Subcutaneous adipose tissue (tissue), 4 donors: ENCODE results near the gene AGBL1. TPM values are rescaled to one million over a fixed set of nuclear protein-coding genes. Genes with fewer than 3 reads are reported as not detected.

ENCODE experiments used
- small RNA-seq: library from RNA; depleted of rRNA; stranded (forward); fragments of <200 nt; gene quantifications from one replicate; pipeline ENCODE3, GENCODE V24; 2016
- total RNA-seq, 4 donors: library from RNA; depleted of rRNA; stranded (reverse); fragments of >200 nt; gene quantifications; one replicate each; pipeline ENCODE4 v1.1.0, GENCODE V29; 2016
- TF ChIP-seq, protein P1 (sequence below): fragments of 450-650 bp; IDR thresholded peaks from one replicate; pipeline ENCODE4 v1.5.1; 2016; ENCODE audit warnings: low read depth, mild to moderate bottlenecking, control low read depth, antibody characterized with exemption, moderate library complexity

Gene AGBL1
- total RNA-seq, 4 donors from 2014 or later: not detected

DNA sequence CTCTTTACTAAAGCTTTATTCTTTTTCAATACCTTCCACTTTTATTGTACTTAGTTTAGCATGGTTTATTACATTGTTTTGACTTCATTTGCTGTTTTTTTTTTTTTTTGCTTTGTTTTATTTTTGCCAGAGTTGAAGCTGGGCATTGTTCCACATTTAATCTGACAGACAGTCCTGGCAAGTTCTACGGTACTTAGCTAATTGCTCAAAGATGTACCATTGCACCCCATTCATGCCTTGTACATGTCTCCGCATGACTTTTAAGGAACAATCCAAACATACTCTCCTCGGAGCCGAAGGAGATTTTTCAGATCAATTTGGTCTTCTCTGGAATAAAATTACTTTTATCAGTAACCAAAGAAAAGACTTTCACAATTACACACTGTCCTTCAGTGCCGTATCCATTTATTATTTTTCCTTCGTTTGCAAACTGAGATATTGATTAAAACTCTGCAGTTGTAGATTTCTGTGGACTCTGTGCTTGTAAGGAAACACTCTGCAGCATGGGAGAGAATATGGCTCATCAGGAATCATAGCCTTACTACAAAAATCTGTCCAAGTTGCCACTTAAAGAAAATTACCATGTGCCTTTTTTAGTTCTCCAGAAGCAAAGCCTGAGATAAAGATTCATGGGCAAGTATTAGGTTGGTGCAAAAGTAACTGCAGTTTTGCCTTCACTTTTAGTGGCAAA is 952.0 kb downstream of the AGBL1 start:
- TF ChIP-seq, protein P1, sequence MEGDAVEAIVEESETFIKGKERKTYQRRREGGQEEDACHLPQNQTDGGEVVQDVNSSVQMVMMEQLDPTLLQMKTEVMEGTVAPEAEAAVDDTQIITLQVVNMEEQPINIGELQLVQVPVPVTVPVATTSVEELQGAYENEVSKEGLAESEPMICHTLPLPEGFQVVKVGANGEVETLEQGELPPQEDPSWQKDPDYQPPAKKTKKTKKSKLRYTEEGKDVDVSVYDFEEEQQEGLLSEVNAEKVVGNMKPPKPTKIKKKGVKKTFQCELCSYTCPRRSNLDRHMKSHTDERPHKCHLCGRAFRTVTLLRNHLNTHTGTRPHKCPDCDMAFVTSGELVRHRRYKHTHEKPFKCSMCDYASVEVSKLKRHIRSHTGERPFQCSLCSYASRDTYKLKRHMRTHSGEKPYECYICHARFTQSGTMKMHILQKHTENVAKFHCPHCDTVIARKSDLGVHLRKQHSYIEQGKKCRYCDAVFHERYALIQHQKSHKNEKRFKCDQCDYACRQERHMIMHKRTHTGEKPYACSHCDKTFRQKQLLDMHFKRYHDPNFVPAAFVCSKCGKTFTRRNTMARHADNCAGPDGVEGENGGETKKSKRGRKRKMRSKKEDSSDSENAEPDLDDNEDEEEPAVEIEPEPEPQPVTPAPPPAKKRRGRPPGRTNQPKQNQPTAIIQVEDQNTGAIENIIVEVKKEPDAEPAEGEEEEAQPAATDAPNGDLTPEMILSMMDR: no peak

GRCh38 chr15:87032295-87032694 is 952.6 kb downstream of the AGBL1 start:
- TF ChIP-seq, protein P1: no peak

DNA sequence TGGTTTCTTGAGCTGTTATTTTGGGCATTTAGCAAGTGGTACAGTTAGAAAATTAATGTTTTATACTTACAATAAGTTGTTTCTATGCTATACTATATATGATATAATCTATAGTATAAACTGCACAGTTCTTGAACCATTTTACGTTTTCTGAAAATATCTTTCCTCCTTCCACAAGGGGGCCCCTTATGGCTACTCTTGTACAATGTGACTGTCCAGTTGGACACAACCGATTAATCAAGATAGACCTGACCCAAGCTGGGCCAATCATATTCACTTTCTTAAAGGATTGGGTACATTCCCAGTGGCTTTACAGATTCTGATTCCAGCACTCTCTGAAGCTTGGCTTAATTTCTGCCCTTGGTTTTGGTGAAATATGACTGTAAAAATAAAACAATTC is 953.4 kb downstream of the AGBL1 start:
- TF ChIP-seq, protein P1: no peak

- TF ChIP-seq, protein P1: no peak
Observed at GRCh38 chr15:87034886-87035285, 955.2 kb downstream of the AGBL1 start.

DNA sequence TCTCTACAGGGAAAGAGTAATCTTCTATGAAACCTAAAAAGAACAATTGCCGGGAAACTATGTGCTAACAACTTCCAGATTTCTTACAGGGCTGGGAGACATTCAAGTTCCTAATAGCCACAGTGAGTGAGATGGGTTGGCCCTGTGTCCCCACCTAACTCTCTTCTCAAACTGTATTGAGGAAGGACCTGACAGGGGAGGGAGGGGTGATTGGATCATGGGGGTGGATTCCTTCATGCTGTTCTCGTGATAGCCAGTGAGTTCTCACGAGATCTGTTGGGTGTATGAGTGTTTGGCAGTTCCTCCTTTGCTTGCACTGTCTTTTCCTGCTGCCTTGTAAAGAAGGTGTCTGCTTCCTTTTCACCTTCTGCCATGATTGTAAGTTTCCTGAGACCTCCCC is 958.7 kb downstream of the AGBL1 start:
- TF ChIP-seq, protein P1: no peak

GRCh38 chr15:87045746-87046145 is 966.1 kb downstream of the AGBL1 start:
- TF ChIP-seq, protein P1: no peak

DNA sequence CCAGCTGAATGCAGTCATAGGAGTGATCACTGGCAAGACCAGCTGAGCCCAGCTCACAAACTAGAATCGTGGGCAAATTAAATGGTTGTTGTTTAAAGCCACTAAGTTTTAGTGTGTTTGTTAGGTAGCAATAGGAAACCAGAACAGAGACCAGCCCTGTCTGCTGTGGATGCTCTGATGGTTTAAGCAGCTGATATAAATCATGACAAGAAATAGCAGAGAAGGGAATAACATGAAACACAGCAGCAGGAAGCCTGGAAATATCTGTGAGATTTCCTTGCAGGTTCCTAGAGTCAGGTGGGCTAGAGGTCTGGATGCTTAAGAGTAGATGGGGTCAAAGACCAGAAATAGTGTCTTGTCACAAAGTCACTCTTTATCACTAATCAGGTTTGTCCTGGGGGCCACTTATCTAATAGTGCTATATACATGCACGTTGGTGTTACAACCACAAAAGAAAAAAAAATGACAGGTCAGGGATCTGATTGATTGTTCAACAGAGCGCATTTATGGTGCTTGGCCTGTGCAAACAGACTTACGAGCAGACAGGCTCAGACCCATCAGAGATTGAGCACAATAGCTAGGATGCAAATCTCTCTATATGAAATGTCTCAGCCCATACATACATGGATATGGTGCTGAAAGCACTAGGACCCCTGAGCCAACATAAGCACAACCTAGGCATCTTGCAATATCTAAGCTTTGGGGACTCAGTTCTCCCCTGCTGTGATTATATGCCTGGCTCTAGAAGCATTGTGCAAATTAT is 967.7 kb downstream of the AGBL1 start:
- TF ChIP-seq, protein P1: no peak

Small RNA genes within 50 kb of the gene (small RNA-seq; reads per million reads assigned to genes)
- gene RF00284 (not detected), gene RNA5SP400 (not detected)
